ENCODE measurements around the gene SPTBN1. TPM values are rescaled to one million over a fixed set of nuclear protein-coding genes. Genes with fewer than 3 reads are reported as not detected.

SPTBN1 gene
- total and polyA plus RNA-seq, 2 experiments from 2014 or later, result 58.1 to 204 TPM

- H3F3A ChIP-seq (replicated peaks; ENCODE audit: low read depth), result no peaks in the 10 kb centered on the region
- H3K9me2 ChIP-seq (ENCODE audit: insufficient read depth), result no peaks in the 10 kb centered on the region
- Mint-ChIP-seq H3K36me3 (ENCODE audit: low read depth) (no peaks in the 10 kb centered on the region), H3K27ac (no peak overlapping the region), H3K4me3 (no peak overlapping the region), H3K4me1 (peaks cover 24% of the 10 kb centered on the region), H3K27me3 (ENCODE audit: insufficient read depth, low read depth, poor library complexity) (peaks cover 3% of the 10 kb centered on the region), H3K9me3 (no peaks in the 10 kb centered on the region)
- TF ChIP-seq CTCF (conservative IDR thresholded peaks at IDR 0.05; ENCODE audit: low read depth in 2 of 2) (no peak), STAT1 (IDR thresholded peaks at IDR 0.05; ENCODE audit: unreplicated experiment) (no peak), REST (IDR thresholded peaks at IDR 0.05; ENCODE audit: unreplicated experiment) (no peak), ETS1 (IDR thresholded peaks at IDR 0.05) (no peak), EZH2 (IDR thresholded peaks at IDR 0.05; ENCODE audit: low read depth, unreplicated experiment) (no peak), JUNB (IDR thresholded peaks at IDR 0.05; ENCODE audit: unreplicated experiment) (no peak)
- no peak for DNase-seq (ENCODE audit: low spot score)
- no peaks in the 10 kb centered on the region for H3K36me3 ChIP-seq (ENCODE audit: insufficient read depth)
- no peak for ATAC-seq
- no peak overlapping the region for H3K4me2 ChIP-seq
- no peak overlapping the region for H3K4me3 ChIP-seq
- 0 out of 2 replicates have a peak, but pooled peaks cover 14% of the 10 kb centered on the region for H3K4me1 ChIP-seq (ENCODE audit: insufficient read depth)
- H4K20me1 ChIP-seq (replicated peaks; ENCODE audit: insufficient read depth), result peaks cover 4% of the 10 kb centered on the region; the same call in 1 of the 2 replicates
- H3K27me3 ChIP-seq (ENCODE audit: insufficient read depth), result no peaks in the 10 kb centered on the region
- peaks cover 6% of the 10 kb centered on the region; the same call in 1 of the 2 replicates for H3K79me2 ChIP-seq (replicated peaks; ENCODE audit: insufficient read depth)
- H3K27ac ChIP-seq (ENCODE audit: low read depth), result 0 out of 2 replicates have a peak overlapping the region, but pooled peaks have one; percentile 20
- H2AFZ ChIP-seq, result no peak overlapping the region
Measured at GRCh38 chr2:54549917-54550518, 93.9 kb downstream of the SPTBN1 start.

- H3K27ac Mint-ChIP-seq, result no peak overlapping the region
- peak; percentile 46 for ATAC-seq
- TF ChIP-seq, protein P1, sequence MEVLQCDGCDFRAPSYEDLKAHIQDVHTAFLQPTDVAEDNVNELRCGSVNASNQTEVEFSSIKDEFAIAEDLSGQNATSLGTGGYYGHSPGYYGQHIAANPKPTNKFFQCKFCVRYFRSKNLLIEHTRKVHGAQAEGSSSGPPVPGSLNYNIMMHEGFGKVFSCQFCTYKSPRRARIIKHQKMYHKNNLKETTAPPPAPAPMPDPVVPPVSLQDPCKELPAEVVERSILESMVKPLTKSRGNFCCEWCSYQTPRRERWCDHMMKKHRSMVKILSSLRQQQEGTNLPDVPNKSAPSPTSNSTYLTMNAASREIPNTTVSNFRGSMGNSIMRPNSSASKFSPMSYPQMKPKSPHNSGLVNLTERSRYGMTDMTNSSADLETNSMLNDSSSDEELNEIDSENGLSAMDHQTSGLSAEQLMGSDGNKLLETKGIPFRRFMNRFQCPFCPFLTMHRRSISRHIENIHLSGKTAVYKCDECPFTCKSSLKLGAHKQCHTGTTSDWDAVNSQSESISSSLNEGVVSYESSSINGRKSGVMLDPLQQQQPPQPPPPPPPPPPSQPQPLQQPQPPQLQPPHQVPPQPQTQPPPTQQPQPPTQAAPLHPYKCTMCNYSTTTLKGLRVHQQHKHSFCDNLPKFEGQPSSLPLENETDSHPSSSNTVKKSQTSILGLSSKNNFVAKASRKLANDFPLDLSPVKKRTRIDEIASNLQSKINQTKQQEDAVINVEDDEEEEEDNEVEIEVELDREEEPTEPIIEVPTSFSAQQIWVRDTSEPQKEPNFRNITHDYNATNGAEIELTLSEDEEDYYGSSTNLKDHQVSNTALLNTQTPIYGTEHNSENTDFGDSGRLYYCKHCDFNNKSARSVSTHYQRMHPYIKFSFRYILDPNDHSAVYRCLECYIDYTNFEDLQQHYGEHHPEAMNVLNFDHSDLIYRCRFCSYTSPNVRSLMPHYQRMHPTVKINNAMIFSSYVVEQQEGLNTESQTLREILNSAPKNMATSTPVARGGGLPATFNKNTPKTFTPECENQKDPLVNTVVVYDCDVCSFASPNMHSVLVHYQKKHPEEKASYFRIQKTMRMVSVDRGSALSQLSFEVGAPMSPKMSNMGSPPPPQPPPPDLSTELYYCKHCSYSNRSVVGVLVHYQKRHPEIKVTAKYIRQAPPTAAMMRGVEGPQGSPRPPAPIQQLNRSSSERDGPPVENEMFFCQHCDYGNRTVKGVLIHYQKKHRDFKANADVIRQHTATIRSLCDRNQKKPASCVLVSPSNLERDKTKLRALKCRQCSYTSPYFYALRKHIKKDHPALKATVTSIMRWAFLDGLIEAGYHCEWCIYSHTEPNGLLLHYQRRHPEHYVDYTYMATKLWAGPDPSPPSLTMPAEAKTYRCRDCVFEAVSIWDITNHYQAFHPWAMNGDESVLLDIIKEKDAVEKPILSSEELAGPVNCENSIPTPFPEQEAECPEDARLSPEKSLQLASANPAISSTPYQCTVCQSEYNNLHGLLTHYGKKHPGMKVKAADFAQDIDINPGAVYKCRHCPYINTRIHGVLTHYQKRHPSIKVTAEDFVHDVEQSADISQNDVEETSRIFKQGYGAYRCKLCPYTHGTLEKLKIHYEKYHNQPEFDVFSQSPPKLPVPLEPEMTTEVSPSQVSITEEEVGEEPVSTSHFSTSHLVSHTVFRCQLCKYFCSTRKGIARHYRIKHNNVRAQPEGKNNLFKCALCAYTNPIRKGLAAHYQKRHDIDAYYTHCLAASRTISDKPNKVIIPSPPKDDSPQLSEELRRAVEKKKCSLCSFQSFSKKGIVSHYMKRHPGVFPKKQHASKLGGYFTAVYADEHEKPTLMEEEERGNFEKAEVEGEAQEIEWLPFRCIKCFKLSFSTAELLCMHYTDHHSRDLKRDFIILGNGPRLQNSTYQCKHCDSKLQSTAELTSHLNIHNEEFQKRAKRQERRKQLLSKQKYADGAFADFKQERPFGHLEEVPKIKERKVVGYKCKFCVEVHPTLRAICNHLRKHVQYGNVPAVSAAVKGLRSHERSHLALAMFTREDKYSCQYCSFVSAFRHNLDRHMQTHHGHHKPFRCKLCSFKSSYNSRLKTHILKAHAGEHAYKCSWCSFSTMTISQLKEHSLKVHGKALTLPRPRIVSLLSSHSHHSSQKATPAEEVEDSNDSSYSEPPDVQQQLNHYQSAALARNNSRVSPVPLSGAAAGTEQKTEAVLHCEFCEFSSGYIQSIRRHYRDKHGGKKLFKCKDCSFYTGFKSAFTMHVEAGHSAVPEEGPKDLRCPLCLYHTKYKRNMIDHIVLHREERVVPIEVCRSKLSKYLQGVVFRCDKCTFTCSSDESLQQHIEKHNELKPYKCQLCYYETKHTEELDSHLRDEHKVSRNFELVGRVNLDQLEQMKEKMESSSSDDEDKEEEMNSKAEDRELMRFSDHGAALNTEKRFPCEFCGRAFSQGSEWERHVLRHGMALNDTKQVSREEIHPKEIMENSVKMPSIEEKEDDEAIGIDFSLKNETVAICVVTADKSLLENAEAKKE (CRISPR knock-in tag; IDR thresholded peaks at IDR 0.05), result no peak
- no peak for TF ChIP-seq NANOG (IDR thresholded peaks at IDR 0.05; ENCODE audit: borderline replicate concordance)
- no peak for TF ChIP-seq STAT1 (IDR thresholded peaks at IDR 0.05; ENCODE audit: unreplicated experiment)
Measured at GRCh38 chr2:54550547-54550946, 94.4 kb downstream of the SPTBN1 start.

More at GRCh38 chr2:54550547-54550946, 94.4 kb downstream of the SPTBN1 start:
- Mint-ChIP-seq H3K4me3 (no peak overlapping the region), H3K36me3 (ENCODE audit: low read depth) (no peaks in the 10 kb centered on the region), H3K9me3 (no peaks in the 10 kb centered on the region), H3K4me1 (peaks cover 27% of the 10 kb centered on the region), H3K27me3 (ENCODE audit: insufficient read depth, low read depth, poor library complexity) (peaks cover 3% of the 10 kb centered on the region)
- Histone ChIP-seq H3F3A (replicated peaks; ENCODE audit: low read depth) (no peaks in the 10 kb centered on the region), H3K27ac (ENCODE audit: low read depth) (peak overlapping the region; percentile 20; the same call in 1 of the 2 replicates), H3K79me2 (replicated peaks; ENCODE audit: insufficient read depth) (peaks cover 6% of the 10 kb centered on the region; the same call in 1 of the 2 replicates), H3K27me3 (ENCODE audit: insufficient read depth) (no peaks in the 10 kb centered on the region), H3K4me3 (no peak overlapping the region), H2AFZ (no peak overlapping the region), H3K9me2 (ENCODE audit: insufficient read depth) (no peaks in the 10 kb centered on the region), H3K4me2 (no peak overlapping the region), H3K4me1 (ENCODE audit: insufficient read depth) (0 out of 2 replicates have a peak, but pooled peaks cover 14% of the 10 kb centered on the region), H3K36me3 (ENCODE audit: insufficient read depth) (no peaks in the 10 kb centered on the region), H4K20me1 (replicated peaks; ENCODE audit: insufficient read depth) (no peaks in the 10 kb centered on the region)
- no peak for DNase-seq (ENCODE audit: low spot score)

Data from GM23338 (cell line).